ENCODE measurements around the gene DDX49.

The DDX49 gene

DNA sequence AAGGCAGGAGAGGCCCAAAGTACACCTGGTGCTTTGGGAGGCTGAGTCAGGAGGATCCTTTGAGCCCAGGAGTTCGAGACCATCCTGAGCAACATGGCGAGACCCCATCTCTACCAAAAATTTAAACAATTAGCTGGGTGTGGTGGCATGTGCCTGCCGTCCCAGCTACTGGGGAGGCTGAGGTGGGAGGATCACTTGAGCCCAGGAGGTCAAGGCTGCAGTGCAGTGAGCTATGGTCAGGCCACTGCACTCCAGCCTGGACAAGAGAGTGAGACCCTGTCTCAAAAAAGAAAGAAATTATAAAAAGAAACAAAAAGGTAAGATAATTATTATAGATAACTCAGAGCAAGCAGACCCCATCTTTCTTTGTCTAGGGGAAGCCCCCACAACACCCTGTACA is 19.6 kb downstream of the DDX49 start:
- Histone ChIP-seq H3K27ac (ENCODE audit: low read depth, low read length) (no peak overlapping the region), H3K4me3 (ENCODE audit: low read depth, low read length) (no peak overlapping the region), H3K9ac (ENCODE audit: low read length) (no peak overlapping the region)

DNA sequence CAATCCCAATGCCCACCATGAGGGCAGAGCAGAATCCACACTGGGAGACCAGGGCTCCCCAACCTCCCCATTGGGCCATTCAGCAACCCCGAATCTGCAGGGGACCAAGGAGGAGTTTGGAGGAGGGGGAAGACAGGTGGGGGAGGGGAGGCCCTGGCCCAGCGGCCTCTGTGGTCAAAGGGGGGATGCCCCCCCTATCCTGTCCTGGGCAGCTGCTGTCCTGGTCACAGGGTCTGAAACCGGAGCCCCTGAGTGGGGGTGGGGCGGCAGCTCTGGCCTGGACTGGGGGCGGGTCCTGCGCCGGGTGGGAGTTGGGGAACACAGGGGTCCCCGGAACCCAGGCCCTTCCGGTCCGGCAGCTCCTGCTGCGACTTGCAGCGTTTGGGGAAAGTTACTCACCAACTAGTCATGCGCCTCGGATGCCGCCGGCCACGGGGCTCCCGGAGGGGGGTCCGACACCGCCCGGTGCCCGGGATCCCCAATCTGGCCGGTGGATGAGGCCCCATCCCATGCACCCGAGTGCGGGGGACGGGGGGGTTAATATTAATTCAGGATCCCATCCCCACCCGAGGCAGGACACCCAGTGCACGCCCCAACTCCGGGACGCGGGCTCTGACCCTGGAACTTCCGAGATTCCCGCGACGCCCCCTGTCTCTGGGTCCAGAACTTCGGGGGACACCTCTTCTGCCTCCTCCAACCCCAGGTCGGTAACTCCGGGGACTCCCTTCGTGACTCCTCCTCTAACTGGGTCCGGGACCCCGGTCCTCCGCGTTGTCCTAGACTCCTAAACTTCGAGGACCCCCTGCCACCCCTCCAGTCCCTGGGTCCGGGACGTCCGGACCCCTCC is 20.6 kb downstream of the DDX49 start:
- Histone ChIP-seq H3K4me3 (ENCODE audit: low read depth, low read length) (peak overlapping the region; percentile 79), H3K36me3 (ENCODE audit: control insufficient read depth, insufficient read depth, low read length) (peaks cover 10% of the 10 kb centered on the region), H3K27ac (ENCODE audit: low read depth, low read length) (peak overlapping the region; percentile 8; the same call in 1 of the 2 replicates), H3K9ac (ENCODE audit: low read length) (peak overlapping the region; percentile 82), H3K27me3 (ENCODE audit: control insufficient read depth, insufficient read depth, low read length) (peaks cover 18% of the 10 kb centered on the region), H3K9me3 (ENCODE audit: control insufficient read depth, insufficient read depth, low read depth, low read length) (no peaks in the 10 kb centered on the region), H3K4me1 (ENCODE audit: control insufficient read depth, insufficient read depth, low read length) (peaks cover 14% of the 10 kb centered on the region)

More for the DNA sequence above, 19.6 kb downstream of the DDX49 start:
- H3K36me3 ChIP-seq (ENCODE audit: control insufficient read depth, insufficient read depth, low read length): peaks cover 11% of the 10 kb centered on the region
- H3K27me3 ChIP-seq (ENCODE audit: control insufficient read depth, insufficient read depth, low read length): peaks cover 14% of the 10 kb centered on the region
- H3K9me3 ChIP-seq (ENCODE audit: control insufficient read depth, insufficient read depth, low read depth, low read length): no peaks in the 10 kb centered on the region
- H3K4me1 ChIP-seq (ENCODE audit: control insufficient read depth, insufficient read depth, low read length): peaks cover 14% of the 10 kb centered on the region

GRCh38 chr19:18940769-18941627 is 21.5 kb downstream of the DDX49 start, which contains the start of gene HOMER3:
Gene HOMER3 (minus strand): TSS chr19:18941217. CDS start chr19:18938982, 2,235 bp downstream.
- peaks cover 10% of the 10 kb centered on the region; the same call in 1 of the 2 replicates for H3K36me3 ChIP-seq (ENCODE audit: control insufficient read depth, insufficient read depth, low read length)
- peak within 1 kb of the TSS; percentile 82 for H3K9ac ChIP-seq (ENCODE audit: low read length)
- no peaks in the 10 kb centered on the region for H3K9me3 ChIP-seq (ENCODE audit: control insufficient read depth, insufficient read depth, low read depth, low read length)
- peak within 1 kb of the TSS; percentile 8; the same call in 1 of the 2 replicates for H3K27ac ChIP-seq (ENCODE audit: low read depth, low read length)
- peaks cover 18% of the 10 kb centered on the region for H3K27me3 ChIP-seq (ENCODE audit: control insufficient read depth, insufficient read depth, low read length)
- peak within 1 kb of the TSS; percentile 79 for H3K4me3 ChIP-seq (ENCODE audit: low read depth, low read length)
- H3K4me1 ChIP-seq (ENCODE audit: control insufficient read depth, insufficient read depth, low read length): peaks cover 14% of the 10 kb centered on the region

- H3K4me1 ChIP-seq (ENCODE audit: control insufficient read depth, insufficient read depth, low read length): peaks cover 14% of the 10 kb centered on the region
- H3K9ac ChIP-seq (ENCODE audit: low read length): no peak overlapping the region
- H3K36me3 ChIP-seq (ENCODE audit: control insufficient read depth, insufficient read depth, low read length): peaks cover 10% of the 10 kb centered on the region; the same call in 1 of the 2 replicates
- no peak overlapping the region for H3K27ac ChIP-seq (ENCODE audit: low read depth, low read length)
- H3K9me3 ChIP-seq (ENCODE audit: control insufficient read depth, insufficient read depth, low read depth, low read length): no peaks in the 10 kb centered on the region
- peaks cover 18% of the 10 kb centered on the region for H3K27me3 ChIP-seq (ENCODE audit: control insufficient read depth, insufficient read depth, low read length)
- peak overlapping the region; percentile 47 for H3K4me3 ChIP-seq (ENCODE audit: low read depth, low read length)
These were observed 22.3 kb downstream of the DDX49 start for GRCh38 chr19:18941628-18942354.

GRCh38 chr19:18942692-18943091 is 23.2 kb downstream of the DDX49 start:
- H3K27ac ChIP-seq (ENCODE audit: low read depth, low read length): no peak overlapping the region
- no peak overlapping the region for H3K4me3 ChIP-seq (ENCODE audit: low read depth, low read length)
- H3K36me3 ChIP-seq (ENCODE audit: control insufficient read depth, insufficient read depth, low read length): peaks cover 8% of the 10 kb centered on the region; the same call in 1 of the 2 replicates
- H3K9ac ChIP-seq (ENCODE audit: low read length): no peak overlapping the region
- H3K27me3 ChIP-seq (ENCODE audit: control insufficient read depth, insufficient read depth, low read length): peaks cover 18% of the 10 kb centered on the region
- no peaks in the 10 kb centered on the region for H3K9me3 ChIP-seq (ENCODE audit: control insufficient read depth, insufficient read depth, low read depth, low read length)
- H3K4me1 ChIP-seq (ENCODE audit: control insufficient read depth, insufficient read depth, low read length): peaks cover 14% of the 10 kb centered on the region

DNA sequence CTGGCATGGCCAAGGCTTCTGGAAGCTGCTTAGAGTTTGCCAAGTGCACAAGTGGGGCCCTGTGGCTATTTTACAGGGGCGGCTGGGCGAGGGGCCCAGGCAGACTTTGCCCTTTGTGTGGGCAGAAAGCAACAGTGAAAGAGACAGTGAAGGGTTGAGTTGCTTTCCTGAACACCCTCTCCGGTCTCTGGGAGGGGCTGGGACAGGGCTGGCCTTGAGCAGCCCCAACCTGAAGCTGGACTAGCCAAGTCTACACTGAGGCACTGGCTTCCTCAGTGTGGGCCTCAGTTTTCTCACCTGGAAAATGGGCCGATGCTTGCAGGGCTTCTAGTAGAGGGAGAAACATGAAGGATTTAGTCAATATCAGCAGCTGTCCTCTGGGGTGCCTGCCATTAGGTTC is 23.9 kb downstream of the DDX49 start:
- H3K9ac ChIP-seq (ENCODE audit: low read length): no peak overlapping the region
- H3K36me3 ChIP-seq (ENCODE audit: control insufficient read depth, insufficient read depth, low read length): 0 out of 2 replicates have a peak, but pooled peaks cover 3% of the 10 kb centered on the region
- H3K27me3 ChIP-seq (ENCODE audit: control insufficient read depth, insufficient read depth, low read length): peaks cover 18% of the 10 kb centered on the region
- no peak overlapping the region for H3K27ac ChIP-seq (ENCODE audit: low read depth, low read length)
- peaks cover 14% of the 10 kb centered on the region for H3K4me1 ChIP-seq (ENCODE audit: control insufficient read depth, insufficient read depth, low read length)
- no peak overlapping the region for H3K4me3 ChIP-seq (ENCODE audit: low read depth, low read length)
- no peaks in the 10 kb centered on the region for H3K9me3 ChIP-seq (ENCODE audit: control insufficient read depth, insufficient read depth, low read depth, low read length)

- peaks cover 7% of the 10 kb centered on the region for H3K4me1 ChIP-seq (ENCODE audit: control insufficient read depth, insufficient read depth, low read length)
- H3K27ac ChIP-seq (ENCODE audit: low read depth, low read length): no peak overlapping the region
- no peaks in the 10 kb centered on the region for H3K9me3 ChIP-seq (ENCODE audit: control insufficient read depth, insufficient read depth, low read depth, low read length)
- H3K36me3 ChIP-seq (ENCODE audit: control insufficient read depth, insufficient read depth, low read length): no peaks in the 10 kb centered on the region
- no peak overlapping the region for H3K9ac ChIP-seq (ENCODE audit: low read length)
- no peak overlapping the region for H3K4me3 ChIP-seq (ENCODE audit: low read depth, low read length)
- peaks cover 16% of the 10 kb centered on the region for H3K27me3 ChIP-seq (ENCODE audit: control insufficient read depth, insufficient read depth, low read length)
These were observed 25.8 kb downstream of the DDX49 start for GRCh38 chr19:18945297-18945696.

DNA sequence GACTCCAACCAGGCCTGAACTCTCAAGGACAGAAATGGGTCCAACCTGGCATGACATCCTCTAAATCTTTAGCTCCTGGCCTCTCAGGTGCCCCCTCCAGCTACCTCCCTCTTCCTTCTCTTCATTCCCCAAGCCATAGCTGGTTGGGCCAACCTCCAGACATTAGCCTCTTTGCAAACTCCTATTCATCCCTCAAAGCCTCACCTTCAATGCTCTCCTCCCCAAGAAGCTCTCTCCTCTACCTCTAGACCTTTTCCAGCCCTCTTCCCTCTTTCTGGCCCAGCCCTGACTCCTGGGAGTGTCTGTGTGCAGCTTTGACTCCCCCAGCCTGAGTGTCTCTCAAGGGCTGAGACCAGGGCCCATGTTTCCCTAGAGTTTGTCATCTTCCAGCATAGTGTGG is 26.8 kb downstream of the DDX49 start:
- Histone ChIP-seq H3K9ac (ENCODE audit: low read length) (no peak overlapping the region), H3K4me3 (ENCODE audit: low read depth, low read length) (no peak overlapping the region), H3K9me3 (ENCODE audit: control insufficient read depth, insufficient read depth, low read depth, low read length) (no peaks in the 10 kb centered on the region), H3K27me3 (ENCODE audit: control insufficient read depth, insufficient read depth, low read length) (peaks cover 10% of the 10 kb centered on the region), H3K36me3 (ENCODE audit: control insufficient read depth, insufficient read depth, low read length) (no peaks in the 10 kb centered on the region), H3K27ac (ENCODE audit: low read depth, low read length) (no peak overlapping the region), H3K4me1 (ENCODE audit: control insufficient read depth, insufficient read depth, low read length) (peaks cover 7% of the 10 kb centered on the region)

GRCh38 chr19:18946918-18947317 is 27.4 kb downstream of the DDX49 start:
- H3K4me3 ChIP-seq (ENCODE audit: low read depth, low read length): no peak overlapping the region
- peaks cover 5% of the 10 kb centered on the region; the same call in 1 of the 2 replicates for H3K27me3 ChIP-seq (ENCODE audit: control insufficient read depth, insufficient read depth, low read length)
- H3K27ac ChIP-seq (ENCODE audit: low read depth, low read length): no peak overlapping the region
- H3K9ac ChIP-seq (ENCODE audit: low read length): no peak overlapping the region
- H3K9me3 ChIP-seq (ENCODE audit: control insufficient read depth, insufficient read depth, low read depth, low read length): no peaks in the 10 kb centered on the region
- no peaks in the 10 kb centered on the region for H3K36me3 ChIP-seq (ENCODE audit: control insufficient read depth, insufficient read depth, low read length)
- peaks cover under 1% of the 10 kb centered on the region; the same call in 1 of the 2 replicates for H3K4me1 ChIP-seq (ENCODE audit: control insufficient read depth, insufficient read depth, low read length)
